KMS-11 (cell line): ENCODE measurements around the gene MTREX.

Source experiments
- H2AFZ ChIP-seq: fragments of 200-600 bp; sonication (generic); 2 replicates; pipeline ENCODE4 v1.6.1; 2016; ENCODE audit warnings: antibody characterized with exemption, mixed run types, low read depth
- H3K27ac ChIP-seq: fragments of 200-600 bp; sonication (generic); 2 replicates; pipeline ENCODE4 v1.6.1; 2016; ENCODE audit warnings: mild to moderate bottlenecking, mixed run types
- H3K27me3 ChIP-seq: fragments of 200-600 bp; sonication (generic); 2 replicates; pipeline ENCODE4 v1.6.1; 2017; ENCODE audit warnings: mild to moderate bottlenecking, low read depth, mixed run types, moderate library complexity; ENCODE audit not compliant: insufficient read depth
- H3K36me3 ChIP-seq: fragments of 200-600 bp; sonication (generic); 2 replicates; pipeline ENCODE4 v1.6.1; 2017; ENCODE audit warnings: mild to moderate bottlenecking, mixed run types; ENCODE audit not compliant: insufficient read depth
- H3K4me1 ChIP-seq: fragments of 200-600 bp; sonication (generic); 2 replicates; pipeline ENCODE4 v1.6.1; 2016; ENCODE audit warnings: mild to moderate bottlenecking, low read depth, mixed run types; ENCODE audit not compliant: poor library complexity, severe bottlenecking
- H3K4me2 ChIP-seq: fragments of 200-600 bp; sonication (generic); 2 replicates; pipeline ENCODE4 v1.7.0; 2016; ENCODE audit warnings: mild to moderate bottlenecking, mixed run types
- H3K4me3 ChIP-seq: fragments of 200-600 bp; sonication (generic); IDR thresholded peaks from 2 replicates; pipeline ENCODE4 v1.6.1; 2017; ENCODE audit warnings: low read depth, low read length, mixed read lengths; ENCODE audit not compliant: insufficient read depth
- H3K79me2 ChIP-seq: fragments of 200-600 bp; sonication (generic); 2 replicates; pipeline ENCODE4 v1.6.1; 2016; ENCODE audit warnings: low read depth, mixed run types; ENCODE audit not compliant: insufficient read depth
- H3K9ac ChIP-seq: fragments of 200-600 bp; sonication (generic); 2 replicates; pipeline ENCODE4 v1.6.1; 2016; ENCODE audit warnings: mild to moderate bottlenecking, mixed run types
- H4K20me1 ChIP-seq: fragments of 200-600 bp; sonication (generic); 2 replicates; pipeline ENCODE4 v1.6.1; 2016; ENCODE audit warnings: mild to moderate bottlenecking, mixed run types; ENCODE audit not compliant: insufficient read depth
- CTCF ChIP-seq: fragments of 200-600 bp; sonication (generic); conservative IDR thresholded peaks from 2 replicates; pipeline ENCODE4 v1.6.1; 2017; ENCODE audit warnings: low read depth, mild to moderate bottlenecking, antibody characterized with exemption, low read length, moderate library complexity, mixed read lengths

MTREX gene

GRCh38 chr5:55406292-55406691 is 98.5 kb downstream of the MTREX start:
- H3K36me3 ChIP-seq = peaks cover 3% of the 10 kb centered on the region; the same call in 1 of the 2 replicates

GRCh38 chr5:55407059-55407684 is 99.4 kb downstream of the MTREX start:
- no peaks in the 10 kb centered on the region for H4K20me1 ChIP-seq
- no peak overlapping the region for H3K27ac ChIP-seq
- H3K36me3 ChIP-seq = peaks cover 3% of the 10 kb centered on the region; the same call in 1 of the 2 replicates
- no peak overlapping the region for H3K4me3 ChIP-seq
- H3K4me2 ChIP-seq = no peak overlapping the region
- H3K4me1 ChIP-seq = peaks cover 50% of the 10 kb centered on the region
- no peak overlapping the region for H3K9ac ChIP-seq
- H3K27me3 ChIP-seq = no peaks in the 10 kb centered on the region
- no peaks in the 10 kb centered on the region for H3K79me2 ChIP-seq
- TF ChIP-seq CTCF = peak; percentile 77
- H2AFZ ChIP-seq = no peak overlapping the region

More at GRCh38 chr5:55406292-55406691, 98.5 kb downstream of the MTREX start:
- H4K20me1 ChIP-seq = no peaks in the 10 kb centered on the region
- no peaks in the 10 kb centered on the region for H3K79me2 ChIP-seq
- H3K4me3 ChIP-seq = no peak overlapping the region
- peaks cover 41% of the 10 kb centered on the region for H3K4me1 ChIP-seq
- H3K27me3 ChIP-seq = no peaks in the 10 kb centered on the region
- H3K4me2 ChIP-seq = no peak overlapping the region
- H3K9ac ChIP-seq = no peak overlapping the region
- H3K27ac ChIP-seq = no peak overlapping the region
- H2AFZ ChIP-seq = no peak overlapping the region
- TF ChIP-seq CTCF = no peak

GRCh38 chr5:55407984-55408383 is 100.2 kb downstream of the MTREX start:
- H4K20me1 ChIP-seq = no peaks in the 10 kb centered on the region
- no peaks in the 10 kb centered on the region for H3K27me3 ChIP-seq
- no peak overlapping the region for H3K4me3 ChIP-seq
- no peak for TF ChIP-seq CTCF
- peaks cover 58% of the 10 kb centered on the region for H3K4me1 ChIP-seq
- H3K79me2 ChIP-seq = no peaks in the 10 kb centered on the region
- H3K4me2 ChIP-seq = no peak overlapping the region
- H3K36me3 ChIP-seq = peaks cover 3% of the 10 kb centered on the region; the same call in 1 of the 2 replicates
- H2AFZ ChIP-seq = no peak overlapping the region
- H3K9ac ChIP-seq = no peak overlapping the region
- H3K27ac ChIP-seq = no peak overlapping the region

- H2AFZ ChIP-seq = no peak overlapping the region
- no peak for TF ChIP-seq CTCF
- H3K27me3 ChIP-seq = no peaks in the 10 kb centered on the region
- no peak overlapping the region for H3K27ac ChIP-seq
- H3K9ac ChIP-seq = no peak overlapping the region
- peaks cover 76% of the 10 kb centered on the region for H3K4me1 ChIP-seq
- H3K36me3 ChIP-seq = peaks cover 3% of the 10 kb centered on the region; the same call in 1 of the 2 replicates
- no peaks in the 10 kb centered on the region for H4K20me1 ChIP-seq
- H3K4me3 ChIP-seq = no peak overlapping the region
- peaks cover 2% of the 10 kb centered on the region; the same call in 1 of the 2 replicates for H3K79me2 ChIP-seq
- H3K4me2 ChIP-seq = no peak overlapping the region
Measured at GRCh38 chr5:55409775-55410174, 102.0 kb downstream of the MTREX start.
